GM19438 (cell line): ENCODE measurements around the gene MUC2.
"Not testable (repeated sequence)": the region's sequence is repeated elsewhere in the genome, so short reads cannot be mapped to it uniquely, and the experiment has no call there.

Experiments used
- ATAC-seq: cut with Tn5 transposase; IDR thresholded peaks from one replicate; pipeline ENCODE4 v1.9.1; 2021; ENCODE audit warnings: low read depth; ENCODE audit not compliant: unreplicated experiment

Gene MUC2

DNA sequence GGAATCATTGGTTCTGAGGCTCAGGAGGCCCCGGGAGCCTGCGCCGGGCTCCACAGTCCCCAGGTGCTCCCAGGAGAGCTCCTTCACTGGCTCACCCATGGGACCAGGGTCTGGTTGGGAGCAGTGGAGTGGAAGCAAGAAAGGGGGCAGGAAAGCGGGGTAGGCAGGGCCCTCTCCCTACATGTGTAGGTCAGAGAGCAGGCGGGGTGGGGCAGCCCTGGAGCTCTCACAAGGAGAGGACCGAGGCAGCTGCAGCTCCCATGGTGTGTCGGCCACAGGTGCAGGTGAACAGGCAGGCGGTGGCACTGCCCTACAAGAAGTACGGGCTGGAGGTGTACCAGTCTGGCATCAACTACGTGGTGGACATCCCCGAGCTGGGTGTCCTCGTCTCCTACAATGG is 28.3 kb downstream of the MUC2 start:
- ATAC-seq, result no peak

GRCh38 chr11:1103401-1104360 is 29.0 kb downstream of the MUC2 start:
- ATAC-seq, result no peak

DNA sequence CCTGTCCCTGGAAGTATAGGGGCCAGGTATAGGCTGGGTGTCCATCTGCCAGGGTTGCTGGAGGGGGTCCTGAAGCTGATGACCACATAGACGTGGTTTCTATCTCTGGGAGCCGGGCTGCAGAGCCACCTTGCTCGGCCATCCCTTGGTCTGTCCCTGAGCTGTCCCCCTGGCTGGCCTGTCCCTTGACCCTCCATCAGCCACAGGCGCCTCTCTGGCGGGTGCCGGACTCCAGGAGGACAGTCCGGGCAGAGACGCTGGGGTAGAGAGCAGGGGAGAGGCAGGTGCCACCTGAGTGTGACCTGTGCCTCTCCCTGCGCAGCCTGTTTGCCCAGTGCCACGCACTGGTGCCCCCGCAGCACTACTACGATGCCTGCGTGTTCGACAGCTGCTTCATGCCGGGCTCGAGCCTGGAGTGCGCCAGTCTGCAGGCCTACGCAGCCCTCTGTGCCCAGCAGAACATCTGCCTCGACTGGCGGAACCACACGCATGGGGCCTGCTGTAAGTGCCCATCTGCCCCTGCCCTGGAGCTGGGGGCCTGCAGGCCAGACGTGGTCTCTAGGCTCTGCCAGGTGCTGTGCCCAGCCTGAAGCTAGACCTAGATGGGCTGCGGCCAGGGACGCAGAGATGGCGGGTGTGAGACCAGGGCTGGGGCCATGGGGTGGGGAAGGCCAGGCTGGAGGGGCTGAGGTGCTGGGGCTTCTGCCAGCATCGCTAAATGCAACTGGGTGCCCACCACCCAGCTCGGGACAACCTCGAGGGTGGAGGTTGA is 29.9 kb downstream of the MUC2 start:
- ATAC-seq, result no peak

DNA sequence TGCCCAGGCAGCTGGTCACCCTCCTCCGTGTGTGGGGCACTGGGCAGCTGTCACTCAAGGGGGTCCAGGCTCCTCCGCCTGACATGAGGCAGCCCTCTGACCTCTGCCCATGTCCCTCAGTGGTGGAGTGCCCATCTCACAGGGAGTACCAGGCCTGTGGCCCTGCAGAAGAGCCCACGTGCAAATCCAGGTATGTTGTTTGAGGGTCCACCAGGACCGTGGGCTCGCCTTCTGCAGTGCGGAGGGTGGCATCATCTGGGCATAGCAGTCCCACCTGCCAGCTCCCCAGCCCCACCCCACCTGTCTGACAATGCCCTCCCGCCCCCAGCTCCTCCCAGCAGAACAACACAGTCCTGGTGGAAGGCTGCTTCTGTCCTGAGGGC is 30.5 kb downstream of the MUC2 start:
- no peak for ATAC-seq

DNA sequence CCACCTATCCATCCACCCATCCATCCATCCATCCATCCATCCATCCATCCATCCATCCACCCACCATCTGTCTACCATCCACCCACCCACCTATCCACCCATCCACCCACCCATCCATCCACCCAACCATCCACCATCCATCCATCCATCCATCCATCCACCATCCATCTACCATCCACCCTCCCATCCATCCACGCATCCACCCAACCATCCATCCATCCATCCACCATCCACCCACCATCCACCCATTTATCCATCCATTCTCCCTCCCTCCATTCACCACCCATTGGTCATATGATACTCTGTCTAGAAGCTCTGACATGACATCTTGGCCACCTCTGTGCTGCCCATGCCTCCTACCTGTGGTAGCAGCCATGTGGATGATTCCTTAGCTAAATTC is 31.7 kb downstream of the MUC2 start:
- no peak for ATAC-seq

- ATAC-seq, result no peak
Measured at GRCh38 chr11:1107316-1108245, 32.9 kb downstream of the MUC2 start.

- no peak for ATAC-seq
Measured at GRCh38 chr11:1108246-1108900, 33.7 kb downstream of the MUC2 start.

DNA sequence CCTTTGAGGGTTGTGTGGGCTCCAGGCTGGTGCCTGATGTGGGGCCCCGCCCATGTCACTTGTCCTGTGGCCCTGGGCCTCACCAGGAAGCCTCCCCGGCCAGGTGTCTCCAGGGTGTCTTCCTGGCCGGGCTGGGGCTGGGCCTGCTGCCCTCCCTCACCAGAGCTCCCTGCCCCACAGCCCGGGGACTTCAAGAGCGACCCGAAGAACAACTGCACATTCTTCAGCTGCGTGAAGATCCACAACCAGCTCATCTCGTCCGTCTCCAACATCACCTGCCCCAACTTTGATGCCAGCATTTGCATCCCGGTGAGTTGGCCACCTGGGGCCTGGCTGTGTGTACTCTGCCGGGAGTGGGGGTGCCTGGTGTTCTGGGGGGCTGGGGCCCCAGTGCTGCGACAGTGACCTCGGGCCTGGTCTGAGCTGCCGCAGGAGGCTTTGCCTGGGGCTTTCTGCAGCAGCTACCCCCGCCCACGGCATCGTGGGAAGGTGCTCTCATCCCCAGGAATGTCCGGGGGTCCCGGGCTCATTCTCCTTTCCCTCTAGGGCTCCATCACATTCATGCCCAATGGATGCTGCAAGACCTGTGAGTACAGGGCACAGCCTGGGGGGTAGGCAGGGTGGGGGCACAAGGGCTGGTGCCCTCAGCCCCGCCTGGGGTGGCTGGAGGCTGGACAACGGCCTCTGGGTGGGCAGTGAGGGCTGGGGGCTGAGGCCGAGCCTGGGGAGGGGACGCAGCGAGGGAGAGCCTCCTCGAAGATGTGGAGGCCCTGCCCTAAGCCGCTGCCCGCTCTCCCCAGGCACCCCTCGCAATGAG is 34.6 kb downstream of the MUC2 start:
- ATAC-seq, result no peak

- no peak for ATAC-seq
Measured at GRCh38 chr11:1109918-1110705, 35.4 kb downstream of the MUC2 start.

DNA sequence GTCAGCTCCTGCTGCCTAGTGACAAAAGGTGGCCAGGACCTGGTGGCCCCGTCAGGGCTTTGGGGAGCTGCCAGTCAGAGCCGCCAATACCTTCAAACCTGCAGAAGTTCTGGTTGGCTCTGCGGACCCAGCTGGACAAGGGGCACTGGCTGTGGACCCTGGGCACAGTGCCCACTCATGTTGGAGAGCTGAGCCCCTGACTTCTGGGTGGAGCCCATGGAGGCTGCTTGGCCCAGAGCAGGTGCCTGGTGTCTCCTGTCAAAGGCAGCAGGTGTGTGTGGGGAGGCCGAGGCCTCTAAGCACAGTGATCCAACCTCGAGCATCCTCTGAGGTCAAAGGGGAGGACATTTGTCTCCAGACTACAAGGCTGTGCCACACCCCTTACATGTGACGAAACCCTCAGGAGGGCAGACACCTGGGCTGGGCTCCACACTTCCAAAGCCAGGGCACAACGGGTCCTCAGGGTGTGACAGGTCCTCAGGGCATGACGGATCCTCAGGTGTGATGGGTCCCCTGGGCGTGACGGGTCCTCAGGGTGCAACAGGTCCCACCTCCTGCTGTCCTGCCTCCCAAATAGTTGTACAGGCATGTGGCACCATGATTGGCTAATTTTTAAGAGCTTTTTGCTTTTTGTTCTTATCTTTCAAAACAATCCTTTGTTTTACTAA is 37.0 kb downstream of the MUC2 start:
- ATAC-seq, result no peak

GRCh38 chr11:1112351-1113191 is 37.9 kb downstream of the MUC2 start:
- ATAC-seq, result no peak

- no peak for ATAC-seq
Measured at GRCh38 chr11:1113405-1114201, 38.9 kb downstream of the MUC2 start.

GRCh38 chr11:1115292-1115691 is 40.6 kb downstream of the MUC2 start:
- not testable (repeated sequence) for ATAC-seq

- ATAC-seq, result no peak
Measured at GRCh38 chr11:1116104-1116503, 41.4 kb downstream of the MUC2 start.

DNA sequence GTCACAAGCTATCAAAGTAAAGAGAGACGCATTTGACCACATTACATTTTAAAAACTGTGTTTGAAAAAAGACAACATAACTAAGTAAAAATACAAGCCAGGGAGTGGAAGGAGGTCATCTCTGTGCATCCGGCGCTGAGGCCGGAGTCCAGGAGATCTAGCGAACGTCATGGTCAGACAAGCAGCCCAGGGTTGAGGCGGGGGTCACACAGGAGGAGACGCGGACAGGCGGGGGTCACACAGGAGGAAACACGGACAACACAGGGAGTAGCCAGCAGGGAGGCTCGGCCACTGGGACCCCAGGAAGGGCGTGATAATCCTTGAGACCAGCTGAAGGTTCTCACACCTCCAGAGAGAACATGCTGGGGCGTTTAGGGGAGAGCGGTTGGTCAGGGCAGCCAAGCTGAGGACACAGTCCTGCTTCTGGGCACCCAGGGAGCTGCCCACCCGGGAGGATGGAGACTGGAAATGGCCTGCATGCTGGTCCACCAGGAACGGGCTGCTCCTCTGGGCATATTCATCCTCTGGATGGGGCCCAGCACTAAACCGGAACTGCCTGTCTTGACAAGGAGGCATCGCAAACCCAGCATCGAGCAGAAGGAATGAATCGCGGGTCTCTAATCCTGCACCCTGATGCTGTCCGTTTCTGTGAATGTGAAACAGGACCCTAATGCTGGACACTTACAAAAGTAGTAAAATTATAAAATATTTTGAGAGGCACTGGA is 42.2 kb downstream of the MUC2 start:
- no peak for ATAC-seq

DNA sequence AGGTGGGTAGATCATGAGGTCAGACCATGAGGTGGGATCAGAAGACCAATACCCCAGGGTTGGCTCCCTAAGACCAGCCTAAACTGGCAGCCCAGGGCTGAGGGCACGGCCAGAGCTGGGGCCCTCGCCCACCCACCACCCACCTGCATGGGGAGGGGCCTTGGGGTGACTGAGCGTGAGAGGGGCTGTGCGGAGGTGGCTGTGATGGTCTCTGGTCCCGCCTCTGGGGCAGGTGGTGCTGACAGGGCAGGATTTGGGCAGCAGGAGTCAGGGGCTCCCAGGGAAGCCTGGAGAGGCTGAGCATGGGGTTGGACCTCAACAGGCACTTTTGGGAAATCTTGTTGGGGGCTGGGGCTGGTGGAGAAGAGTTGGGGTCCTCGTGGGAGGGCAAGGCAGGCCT is 43.3 kb downstream of the MUC2 start:
- no peak for ATAC-seq
